SK-N-SH treated with all-trans-retinoic acid at 6 μM for 48 hours (cell line): ENCODE measurements around the gene ENOSF1.

ENCODE experiments used
- ATAC-seq: fragments of 200-7000 bp; cut with Tn5 transposase; 3 replicates; pipeline ENCODE4 v1.9.1; 2020; ENCODE audit warnings: mild to moderate bottlenecking, moderate library complexity
- CSDC2 ChIP-seq: fragments of 250-450 bp; sonication (Bioruptor Pico); IDR thresholded peaks from 2 replicates; pipeline ENCODE4 v1.5.0; 2020; ENCODE audit warnings: mild to moderate bottlenecking, moderate library complexity
- ESRRG ChIP-seq: fragments of 250-450 bp; sonication (Bioruptor Pico); IDR thresholded peaks from 2 replicates; pipeline ENCODE4 v1.6.1; 2021; ENCODE audit warnings: mild to moderate bottlenecking
- GLIS3 ChIP-seq: fragments of 250-450 bp; sonication (Bioruptor Pico); IDR thresholded peaks from 2 replicates; pipeline ENCODE4 v1.5.0; 2020; ENCODE audit warnings: mild to moderate bottlenecking, moderate library complexity
- ISL1 ChIP-seq: fragments of 250-450 bp; sonication (Bioruptor Pico); IDR thresholded peaks from 2 replicates; pipeline ENCODE4 v2.1.2; 2022; ENCODE audit warnings: mild to moderate bottlenecking, moderate library complexity
- OSR1 ChIP-seq: fragments of 250-450 bp; sonication (Bioruptor Pico); IDR thresholded peaks from 2 replicates; pipeline ENCODE4 v1.8.0; 2022; ENCODE audit warnings: moderate library complexity, mild to moderate bottlenecking, inconsistent platforms
- PPARA ChIP-seq: fragments of 250-450 bp; sonication (Bioruptor Pico); IDR thresholded peaks from 2 replicates; pipeline ENCODE4 v1.5.0; 2020; ENCODE audit warnings: mild to moderate bottlenecking, borderline replicate concordance
- RARB ChIP-seq: fragments of 250-450 bp; sonication (Bioruptor Pico); IDR thresholded peaks from 2 replicates; pipeline ENCODE4 v1.8.0; 2021; ENCODE audit warnings: mild to moderate bottlenecking, moderate library complexity
- SNAI2 ChIP-seq: fragments of 250-450 bp; sonication (Bioruptor Pico); IDR thresholded peaks from 2 replicates; pipeline ENCODE4 v1.5.0; 2020; ENCODE audit warnings: mild to moderate bottlenecking, moderate library complexity
- TCF4 ChIP-seq: fragments of 250-450 bp; sonication (Bioruptor Pico); IDR thresholded peaks from 2 replicates; pipeline ENCODE4 v1.8.0; 2021; ENCODE audit warnings: mild to moderate bottlenecking, moderate library complexity, borderline replicate concordance
- TOX ChIP-seq: fragments of 250-450 bp; sonication (Bioruptor Pico); IDR thresholded peaks from 2 replicates; pipeline ENCODE4 v1.8.0; 2021; ENCODE audit warnings: mild to moderate bottlenecking, moderate library complexity, borderline replicate concordance
- ZC3H10 ChIP-seq: fragments of 250-450 bp; sonication (Bioruptor Pico); IDR thresholded peaks from 2 replicates; pipeline ENCODE4 v1.5.1; 2021; ENCODE audit warnings: mild to moderate bottlenecking, moderate library complexity
- ZFP3 ChIP-seq: fragments of 250-450 bp; sonication (Bioruptor Pico); IDR thresholded peaks from 2 replicates; pipeline ENCODE4 v1.5.0; 2020; ENCODE audit warnings: mild to moderate bottlenecking, moderate library complexity
- ZFP30 ChIP-seq: fragments of 450-650 bp; formaldehyde crosslinking; IDR thresholded peaks from 2 replicates; pipeline ENCODE4 v1.5.0; 2022; ENCODE audit warnings: mild to moderate bottlenecking, moderate library complexity
- ZNF565 ChIP-seq: fragments of 450-650 bp; formaldehyde crosslinking; conservative IDR thresholded peaks from 2 replicates; pipeline ENCODE4 v1.5.0; 2020; ENCODE audit warnings: low read depth, mild to moderate bottlenecking, moderate library complexity
- ZNF70 ChIP-seq: fragments of 450-650 bp; formaldehyde crosslinking; IDR thresholded peaks from 2 replicates; pipeline ENCODE4 v1.5.0; 2020; ENCODE audit warnings: mild to moderate bottlenecking, moderate library complexity
- ZNF8 ChIP-seq: fragments of 450-650 bp; formaldehyde crosslinking; IDR thresholded peaks from 2 replicates; pipeline ENCODE4 v1.5.0; 2020; ENCODE audit warnings: mild to moderate bottlenecking, moderate library complexity
- TF ChIP-seq, protein P1 (sequence below): fragments of 250-450 bp; sonication (Bioruptor Pico); IDR thresholded peaks from 2 replicates; pipeline ENCODE4 v1.5.1; 2021; ENCODE audit warnings: mild to moderate bottlenecking, moderate library complexity
- TF ChIP-seq, protein P2 (sequence below): fragments of 250-450 bp; sonication (Bioruptor Pico); IDR thresholded peaks from 2 replicates; pipeline ENCODE4 v1.8.0; 2020; ENCODE audit warnings: mild to moderate bottlenecking, moderate library complexity, borderline replicate concordance
- TF ChIP-seq, protein P3 (sequence below): fragments of 250-450 bp; sonication (Bioruptor Pico); IDR thresholded peaks from 2 replicates; pipeline ENCODE4 v1.8.0; 2021; ENCODE audit warnings: low read depth, mild to moderate bottlenecking, moderate library complexity, borderline replicate concordance
- TF ChIP-seq, protein P4 (sequence below): fragments of 250-450 bp; sonication (Bioruptor Pico); IDR thresholded peaks from 2 replicates; pipeline ENCODE4 v1.5.1; 2020; ENCODE audit warnings: low read depth, mild to moderate bottlenecking, moderate library complexity
- TF ChIP-seq, protein P5 (sequence below): fragments of 250-450 bp; sonication (Bioruptor Pico); IDR thresholded peaks from 2 replicates; pipeline ENCODE4 v1.5.0; 2020; ENCODE audit warnings: mild to moderate bottlenecking, moderate library complexity

The ENOSF1 gene

DNA sequence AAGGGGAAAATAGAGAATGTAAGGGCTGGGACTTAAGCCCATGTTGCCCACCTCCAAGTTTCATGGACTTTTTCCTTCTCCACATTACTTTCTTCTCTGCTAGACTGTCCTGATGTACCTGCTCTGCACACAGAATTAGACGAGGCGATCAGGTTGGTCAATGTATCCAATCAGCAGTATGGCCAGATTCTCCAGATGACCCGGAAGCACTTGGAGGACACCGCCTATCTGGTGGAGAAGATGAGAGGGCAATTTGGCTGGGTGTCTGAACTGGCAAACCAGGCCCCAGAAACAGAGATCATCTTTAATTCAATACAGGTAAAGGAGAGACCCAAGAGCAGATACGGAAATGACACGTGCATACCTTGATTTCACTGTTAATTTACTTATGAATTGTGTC is 71.2 kb downstream of the ENOSF1 start:
- TF ChIP-seq ZFP3 (CRISPR knock-in tag) (no peak), CSDC2 (CRISPR knock-in tag) (no peak), ZFP30 (CRISPR knock-in tag) (no peak)
- TF ChIP-seq, protein P1, sequence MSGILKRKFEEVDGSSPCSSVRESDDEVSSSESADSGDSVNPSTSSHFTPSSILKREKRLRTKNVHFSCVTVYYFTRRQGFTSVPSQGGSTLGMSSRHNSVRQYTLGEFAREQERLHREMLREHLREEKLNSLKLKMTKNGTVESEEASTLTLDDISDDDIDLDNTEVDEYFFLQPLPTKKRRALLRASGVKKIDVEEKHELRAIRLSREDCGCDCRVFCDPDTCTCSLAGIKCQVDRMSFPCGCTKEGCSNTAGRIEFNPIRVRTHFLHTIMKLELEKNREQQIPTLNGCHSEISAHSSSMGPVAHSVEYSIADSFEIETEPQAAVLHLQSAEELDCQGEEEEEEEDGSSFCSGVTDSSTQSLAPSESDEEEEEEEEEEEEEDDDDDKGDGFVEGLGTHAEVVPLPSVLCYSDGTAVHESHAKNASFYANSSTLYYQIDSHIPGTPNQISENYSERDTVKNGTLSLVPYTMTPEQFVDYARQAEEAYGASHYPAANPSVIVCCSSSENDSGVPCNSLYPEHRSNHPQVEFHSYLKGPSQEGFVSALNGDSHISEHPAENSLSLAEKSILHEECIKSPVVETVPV (CRISPR knock-in tag): no peak
- TF ChIP-seq, all 23 proteins: peak for 0
- ATAC-seq: no peak

DNA sequence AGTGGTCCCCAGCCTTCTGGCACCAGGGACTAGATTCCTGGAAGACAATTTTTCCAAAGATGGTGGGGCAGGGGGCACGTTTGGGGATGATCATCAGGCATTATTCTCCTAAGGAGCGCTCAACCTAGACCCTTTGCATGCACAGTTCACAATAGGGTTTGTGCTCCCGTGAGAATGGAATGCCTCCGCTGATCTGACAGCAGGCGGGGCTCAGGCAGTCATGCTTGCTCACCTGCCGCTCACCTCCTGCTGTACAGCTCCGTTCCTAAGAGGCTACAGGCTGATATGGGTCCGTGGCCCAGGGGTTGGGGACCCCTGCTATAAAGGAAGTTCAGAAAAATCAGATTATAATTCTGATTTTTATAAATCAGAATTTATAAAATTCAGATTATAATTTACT is 77.3 kb downstream of the ENOSF1 start:
- no peak for ATAC-seq
- TF ChIP-seq ISL1 (CRISPR knock-in tag) (no peak), ZNF8 (CRISPR knock-in tag) (no peak), SNAI2 (CRISPR knock-in tag) (no peak), ESRRG (CRISPR knock-in tag) (no peak), ZNF70 (CRISPR knock-in tag) (no peak), ZFP3 (CRISPR knock-in tag) (no peak), ZC3H10 (CRISPR knock-in tag) (no peak), RARB (CRISPR knock-in tag) (no peak), TOX (CRISPR knock-in tag) (no peak), ZFP30 (CRISPR knock-in tag) (no peak), CSDC2 (CRISPR knock-in tag) (no peak), TCF4 (CRISPR knock-in tag) (no peak), ZNF565 (CRISPR knock-in tag) (no peak), PPARA (CRISPR knock-in tag) (no peak)
- TF ChIP-seq, protein P1 (CRISPR knock-in tag): no peak
- TF ChIP-seq, protein P2, sequence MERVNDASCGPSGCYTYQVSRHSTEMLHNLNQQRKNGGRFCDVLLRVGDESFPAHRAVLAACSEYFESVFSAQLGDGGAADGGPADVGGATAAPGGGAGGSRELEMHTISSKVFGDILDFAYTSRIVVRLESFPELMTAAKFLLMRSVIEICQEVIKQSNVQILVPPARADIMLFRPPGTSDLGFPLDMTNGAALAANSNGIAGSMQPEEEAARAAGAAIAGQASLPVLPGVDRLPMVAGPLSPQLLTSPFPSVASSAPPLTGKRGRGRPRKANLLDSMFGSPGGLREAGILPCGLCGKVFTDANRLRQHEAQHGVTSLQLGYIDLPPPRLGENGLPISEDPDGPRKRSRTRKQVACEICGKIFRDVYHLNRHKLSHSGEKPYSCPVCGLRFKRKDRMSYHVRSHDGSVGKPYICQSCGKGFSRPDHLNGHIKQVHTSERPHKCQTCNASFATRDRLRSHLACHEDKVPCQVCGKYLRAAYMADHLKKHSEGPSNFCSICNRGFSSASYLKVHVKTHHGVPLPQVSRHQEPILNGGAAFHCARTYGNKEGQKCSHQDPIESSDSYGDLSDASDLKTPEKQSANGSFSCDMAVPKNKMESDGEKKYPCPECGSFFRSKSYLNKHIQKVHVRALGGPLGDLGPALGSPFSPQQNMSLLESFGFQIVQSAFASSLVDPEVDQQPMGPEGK (CRISPR knock-in tag): no peak
- TF ChIP-seq, all 23 proteins: peak for 0

DNA sequence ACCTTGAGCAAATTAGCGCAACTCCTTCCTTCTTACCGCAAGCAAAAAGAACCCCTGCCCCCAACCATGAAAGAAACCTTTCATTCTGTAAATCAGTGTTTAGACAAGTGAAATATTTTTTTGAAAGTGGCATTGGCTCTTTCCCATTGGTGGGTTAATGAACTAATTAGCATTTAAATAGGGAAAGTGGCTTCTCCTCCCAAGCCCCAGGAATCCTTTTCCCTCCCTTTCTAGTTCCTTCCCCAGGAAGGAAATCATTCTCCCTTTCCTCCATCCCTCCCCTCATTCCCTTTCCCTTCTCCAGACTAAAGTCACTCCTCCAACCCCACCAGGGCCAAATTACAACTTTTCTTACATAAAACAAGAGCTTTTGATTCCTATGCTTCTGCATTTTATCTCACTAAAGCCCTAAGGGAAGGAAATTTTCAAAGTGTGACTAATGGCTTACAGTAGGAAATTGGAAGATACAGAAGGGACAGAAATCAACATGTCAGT is 77.8 kb downstream of the ENOSF1 start:
- TF ChIP-seq SNAI2 (CRISPR knock-in tag) (no peak), ISL1 (CRISPR knock-in tag) (no peak), ZNF8 (CRISPR knock-in tag) (no peak), OSR1 (CRISPR knock-in tag) (no peak), PPARA (CRISPR knock-in tag) (no peak), ZC3H10 (CRISPR knock-in tag) (no peak), ZFP30 (CRISPR knock-in tag) (no peak), GLIS3 (no peak), TCF4 (CRISPR knock-in tag) (no peak), CSDC2 (CRISPR knock-in tag) (no peak), ESRRG (CRISPR knock-in tag) (no peak), ZFP3 (CRISPR knock-in tag) (no peak)
- TF ChIP-seq, protein P1 (CRISPR knock-in tag): no peak
- TF ChIP-seq, protein P2 (CRISPR knock-in tag): no peak
- TF ChIP-seq, protein P3, sequence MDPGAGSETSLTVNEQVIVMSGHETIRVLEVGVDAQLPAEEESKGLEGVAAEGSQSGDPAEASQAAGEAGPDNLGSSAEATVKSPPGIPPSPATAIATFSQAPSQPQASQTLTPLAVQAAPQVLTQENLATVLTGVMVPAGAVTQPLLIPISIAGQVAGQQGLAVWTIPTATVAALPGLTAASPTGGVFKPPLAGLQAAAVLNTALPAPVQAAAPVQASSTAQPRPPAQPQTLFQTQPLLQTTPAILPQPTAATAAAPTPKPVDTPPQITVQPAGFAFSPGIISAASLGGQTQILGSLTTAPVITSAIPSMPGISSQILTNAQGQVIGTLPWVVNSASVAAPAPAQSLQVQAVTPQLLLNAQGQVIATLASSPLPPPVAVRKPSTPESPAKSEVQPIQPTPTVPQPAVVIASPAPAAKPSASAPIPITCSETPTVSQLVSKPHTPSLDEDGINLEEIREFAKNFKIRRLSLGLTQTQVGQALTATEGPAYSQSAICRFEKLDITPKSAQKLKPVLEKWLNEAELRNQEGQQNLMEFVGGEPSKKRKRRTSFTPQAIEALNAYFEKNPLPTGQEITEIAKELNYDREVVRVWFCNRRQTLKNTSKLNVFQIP (CRISPR knock-in tag): no peak
- TF ChIP-seq, protein P4, sequence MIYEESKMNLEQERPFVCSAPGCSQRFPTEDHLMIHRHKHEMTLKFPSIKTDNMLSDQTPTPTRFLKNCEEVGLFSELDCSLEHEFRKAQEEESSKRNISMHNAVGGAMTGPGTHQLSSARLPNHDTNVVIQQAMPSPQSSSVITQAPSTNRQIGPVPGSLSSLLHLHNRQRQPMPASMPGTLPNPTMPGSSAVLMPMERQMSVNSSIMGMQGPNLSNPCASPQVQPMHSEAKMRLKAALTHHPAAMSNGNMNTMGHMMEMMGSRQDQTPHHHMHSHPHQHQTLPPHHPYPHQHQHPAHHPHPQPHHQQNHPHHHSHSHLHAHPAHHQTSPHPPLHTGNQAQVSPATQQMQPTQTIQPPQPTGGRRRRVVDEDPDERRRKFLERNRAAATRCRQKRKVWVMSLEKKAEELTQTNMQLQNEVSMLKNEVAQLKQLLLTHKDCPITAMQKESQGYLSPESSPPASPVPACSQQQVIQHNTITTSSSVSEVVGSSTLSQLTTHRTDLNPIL: no peak
- TF ChIP-seq, protein P5, sequence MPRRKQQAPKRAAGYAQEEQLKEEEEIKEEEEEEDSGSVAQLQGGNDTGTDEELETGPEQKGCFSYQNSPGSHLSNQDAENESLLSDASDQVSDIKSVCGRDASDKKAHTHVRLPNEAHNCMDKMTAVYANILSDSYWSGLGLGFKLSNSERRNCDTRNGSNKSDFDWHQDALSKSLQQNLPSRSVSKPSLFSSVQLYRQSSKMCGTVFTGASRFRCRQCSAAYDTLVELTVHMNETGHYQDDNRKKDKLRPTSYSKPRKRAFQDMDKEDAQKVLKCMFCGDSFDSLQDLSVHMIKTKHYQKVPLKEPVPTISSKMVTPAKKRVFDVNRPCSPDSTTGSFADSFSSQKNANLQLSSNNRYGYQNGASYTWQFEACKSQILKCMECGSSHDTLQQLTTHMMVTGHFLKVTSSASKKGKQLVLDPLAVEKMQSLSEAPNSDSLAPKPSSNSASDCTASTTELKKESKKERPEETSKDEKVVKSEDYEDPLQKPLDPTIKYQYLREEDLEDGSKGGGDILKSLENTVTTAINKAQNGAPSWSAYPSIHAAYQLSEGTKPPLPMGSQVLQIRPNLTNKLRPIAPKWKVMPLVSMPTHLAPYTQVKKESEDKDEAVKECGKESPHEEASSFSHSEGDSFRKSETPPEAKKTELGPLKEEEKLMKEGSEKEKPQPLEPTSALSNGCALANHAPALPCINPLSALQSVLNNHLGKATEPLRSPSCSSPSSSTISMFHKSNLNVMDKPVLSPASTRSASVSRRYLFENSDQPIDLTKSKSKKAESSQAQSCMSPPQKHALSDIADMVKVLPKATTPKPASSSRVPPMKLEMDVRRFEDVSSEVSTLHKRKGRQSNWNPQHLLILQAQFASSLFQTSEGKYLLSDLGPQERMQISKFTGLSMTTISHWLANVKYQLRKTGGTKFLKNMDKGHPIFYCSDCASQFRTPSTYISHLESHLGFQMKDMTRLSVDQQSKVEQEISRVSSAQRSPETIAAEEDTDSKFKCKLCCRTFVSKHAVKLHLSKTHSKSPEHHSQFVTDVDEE: no peak
- TF ChIP-seq, all 23 proteins: peak for 0
- ATAC-seq: no peak
